Smooth muscle cell (in vitro differentiated cells): ENCODE measurements around the gene ARSG. TPM values are rescaled to one million over a fixed set of nuclear protein-coding genes. Genes with fewer than 3 reads are reported as not detected.

Source experiments
- DNase-seq: peaks from one replicate; lab custom pipeline; 2025; ENCODE audit not compliant: unreplicated experiment; lab: John Stamatoyannopoulos, UW
- H2AFZ ChIP-seq: fragments of 200-600 bp; sonication (generic); 2 replicates; pipeline ENCODE4 v1.6.0; 2016; ENCODE audit warnings: antibody characterized with exemption, low read depth, mild to moderate bottlenecking
- H3F3A ChIP-seq: fragments of 200-600 bp; sonication (generic); 2 replicates; pipeline ENCODE4 v1.6.0; 2017; ENCODE audit warnings: antibody characterized with exemption, low read depth
- H3K27ac ChIP-seq: fragments of 200-600 bp; sonication (generic); 2 replicates; pipeline ENCODE4 v1.5.1; 2016; ENCODE audit warnings: low read depth, mild to moderate bottlenecking
- H3K27me3 ChIP-seq: fragments of 200-600 bp; sonication (generic); 2 replicates; pipeline ENCODE4 v1.6.1; 2016; ENCODE audit warnings: low read depth, mild to moderate bottlenecking
- H3K36me3 ChIP-seq: fragments of 200-600 bp; sonication (generic); 2 replicates; pipeline ENCODE4 v1.5.1; 2016; ENCODE audit warnings: low read depth
- H3K4me1 ChIP-seq: fragments of 200-600 bp; sonication (generic); 2 replicates; pipeline ENCODE4 v1.5.1; 2016; ENCODE audit warnings: low read depth
- H3K4me2 ChIP-seq: fragments of 200-600 bp; sonication (generic); 2 replicates; pipeline ENCODE4 v1.6.0; 2016; ENCODE audit warnings: mild to moderate bottlenecking
- H3K4me3 ChIP-seq: fragments of 200-600 bp; sonication (generic); 2 replicates; pipeline ENCODE4 v1.5.1; 2016; ENCODE audit warnings: mild to moderate bottlenecking
- H3K79me2 ChIP-seq: fragments of 200-600 bp; sonication (generic); 2 replicates; pipeline ENCODE4 v1.6.0; 2016; ENCODE audit warnings: low read depth, mild to moderate bottlenecking
- H3K9ac ChIP-seq: fragments of 200-600 bp; sonication (generic); 2 replicates; pipeline ENCODE4 v1.6.0; 2016; ENCODE audit warnings: low read depth
- H3K9me3 ChIP-seq: fragments of 200-600 bp; sonication (generic); replicated peaks from 2 replicates; pipeline ENCODE4 v1.5.1; 2016; ENCODE audit warnings: low read depth
- H4K20me1 ChIP-seq: fragments of 200-600 bp; sonication (generic); 2 replicates; pipeline ENCODE4 v1.6.0; 2016; ENCODE audit warnings: low read depth
- WGBS: methylation state at CpG from one replicate; pipeline ENCODE4 v1.1.7; 2016; ENCODE audit warnings: low lambda C conversion rate; 5-methylcytosine and 5-hydroxymethylcytosine counted together
- polyA plus RNA-seq: library from polyadenylated mRNA; unstranded; fragments of >200 nt; fragmentation: Nextera tagmentation; extraction: Ambion mirVana; gene quantifications from 2 replicates; pipeline ENCODE4 v1.2.1, GENCODE V29; 2016
- total RNA-seq: library from RNA; depleted of rRNA; stranded (reverse); fragments of >200 nt; gene quantifications from 2 replicates; pipeline ENCODE4 v1.2.3, GENCODE V29; 2014
- TF ChIP-seq, protein P1 (sequence below): fragments of 200-600 bp; sonication (generic); IDR thresholded peaks from 2 replicates; pipeline ENCODE4 v1.5.1; 2017; ENCODE audit warnings: borderline replicate concordance, mild to moderate bottlenecking, antibody characterized with exemption; ENCODE audit not compliant: insufficient read depth, poor library complexity, severe bottlenecking

Gene ARSG
- total and polyA plus RNA-seq, 2 experiments from 2014 or later: 1.0 to 2.4 TPM

DNA sequence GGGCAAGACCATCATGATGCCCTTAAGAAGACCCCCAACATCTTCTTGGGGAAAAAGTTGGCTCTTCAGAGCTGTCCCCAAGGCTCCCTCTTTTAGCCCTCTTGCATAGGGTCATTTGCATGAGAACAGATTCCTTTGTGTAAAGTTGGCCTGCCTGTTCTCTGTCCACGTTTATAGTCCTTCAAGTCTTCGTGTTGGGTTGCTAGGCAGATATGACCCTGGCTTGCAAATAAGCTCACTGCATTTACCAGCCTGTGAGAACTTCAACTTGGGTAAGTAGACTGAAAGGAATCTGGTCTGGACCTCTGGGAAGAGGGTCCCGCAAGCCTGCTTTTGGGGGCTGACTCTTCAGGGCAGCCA is 2.9 kb downstream of the ARSG start:
- Histone ChIP-seq H3K27ac (no peak overlapping the region), H2AFZ (no peak overlapping the region), H3K27me3 (peaks cover 56% of the 10 kb centered on the region), H3K79me2 (no peaks in the 10 kb centered on the region), H3K9me3 (no peaks in the 10 kb centered on the region), H3K9ac (no peak overlapping the region), H4K20me1 (no peaks in the 10 kb centered on the region), H3K4me1 (peaks cover 9% of the 10 kb centered on the region), H3F3A (no peaks in the 10 kb centered on the region), H3K4me3 (no peak overlapping the region), H3K36me3 (no peaks in the 10 kb centered on the region), H3K4me2 (no peak overlapping the region)
- TF ChIP-seq, protein P1, sequence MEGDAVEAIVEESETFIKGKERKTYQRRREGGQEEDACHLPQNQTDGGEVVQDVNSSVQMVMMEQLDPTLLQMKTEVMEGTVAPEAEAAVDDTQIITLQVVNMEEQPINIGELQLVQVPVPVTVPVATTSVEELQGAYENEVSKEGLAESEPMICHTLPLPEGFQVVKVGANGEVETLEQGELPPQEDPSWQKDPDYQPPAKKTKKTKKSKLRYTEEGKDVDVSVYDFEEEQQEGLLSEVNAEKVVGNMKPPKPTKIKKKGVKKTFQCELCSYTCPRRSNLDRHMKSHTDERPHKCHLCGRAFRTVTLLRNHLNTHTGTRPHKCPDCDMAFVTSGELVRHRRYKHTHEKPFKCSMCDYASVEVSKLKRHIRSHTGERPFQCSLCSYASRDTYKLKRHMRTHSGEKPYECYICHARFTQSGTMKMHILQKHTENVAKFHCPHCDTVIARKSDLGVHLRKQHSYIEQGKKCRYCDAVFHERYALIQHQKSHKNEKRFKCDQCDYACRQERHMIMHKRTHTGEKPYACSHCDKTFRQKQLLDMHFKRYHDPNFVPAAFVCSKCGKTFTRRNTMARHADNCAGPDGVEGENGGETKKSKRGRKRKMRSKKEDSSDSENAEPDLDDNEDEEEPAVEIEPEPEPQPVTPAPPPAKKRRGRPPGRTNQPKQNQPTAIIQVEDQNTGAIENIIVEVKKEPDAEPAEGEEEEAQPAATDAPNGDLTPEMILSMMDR: no peak
- WGBS: 50% methylated on average over 3 of the region's 3 CpGs
- DNase-seq: no peak

DNA sequence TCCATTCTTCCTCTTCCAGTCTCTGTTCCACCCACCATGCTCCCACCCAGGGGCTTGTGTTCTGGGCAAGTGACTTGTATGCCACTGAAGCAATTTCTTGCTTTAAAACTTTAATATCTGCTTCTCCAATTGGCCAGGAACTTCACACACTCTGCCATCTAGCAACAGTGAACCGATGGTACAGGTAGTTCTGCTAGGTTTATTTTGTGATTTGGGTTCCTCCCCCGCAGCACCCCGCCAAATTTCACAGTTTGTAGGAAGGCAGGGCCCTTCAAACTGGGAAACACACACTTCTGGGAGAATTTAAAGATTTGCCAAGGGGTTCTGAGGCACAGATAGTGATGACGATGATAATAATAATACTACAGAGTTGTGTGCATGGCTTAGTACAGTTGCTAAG is 3.3 kb downstream of the ARSG start:
- no peaks in the 10 kb centered on the region for H3K79me2 ChIP-seq
- no peak overlapping the region for H3K4me3 ChIP-seq
- peaks cover 51% of the 10 kb centered on the region for H3K27me3 ChIP-seq
- no peak for DNase-seq
- H4K20me1 ChIP-seq: no peaks in the 10 kb centered on the region
- no peak overlapping the region for H3K4me2 ChIP-seq
- peaks cover 9% of the 10 kb centered on the region for H3K4me1 ChIP-seq
- no peak overlapping the region for H3K9ac ChIP-seq
- no peak overlapping the region for H2AFZ ChIP-seq
- WGBS: 92% methylated on average over 4 of the region's 4 CpGs
- TF ChIP-seq, protein P1: no peak
- no peaks in the 10 kb centered on the region for H3F3A ChIP-seq
- no peaks in the 10 kb centered on the region for H3K36me3 ChIP-seq
- H3K27ac ChIP-seq: no peak overlapping the region
- H3K9me3 ChIP-seq: no peaks in the 10 kb centered on the region

DNA sequence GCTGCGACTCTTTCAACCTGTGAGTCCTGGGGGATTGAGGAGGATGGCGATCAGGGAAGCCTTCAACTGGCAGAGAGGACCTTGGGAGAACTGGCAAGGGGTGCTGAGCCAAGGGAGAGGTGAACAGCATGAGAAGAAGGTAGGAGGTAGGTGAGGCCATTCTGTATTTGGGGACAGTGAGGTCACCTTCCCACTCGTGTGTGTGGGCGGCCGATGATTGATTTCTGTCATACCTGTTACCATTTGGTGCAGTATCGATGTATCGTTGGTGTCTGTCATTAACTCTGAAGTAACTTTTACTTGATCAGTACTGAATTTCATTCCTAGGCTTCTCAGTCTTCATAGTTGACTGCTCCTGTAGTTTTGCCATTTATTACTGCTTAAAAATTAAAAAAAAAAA is 3.8 kb downstream of the ARSG start:
- TF ChIP-seq, protein P1: no peak
- WGBS: 87% methylated on average over 7 of the region's 7 CpGs
- no peak overlapping the region for H3K4me3 ChIP-seq
- H3K27ac ChIP-seq: no peak overlapping the region
- no peaks in the 10 kb centered on the region for H4K20me1 ChIP-seq
- H3K9ac ChIP-seq: no peak overlapping the region
- H3K4me2 ChIP-seq: no peak overlapping the region
- no peaks in the 10 kb centered on the region for H3K79me2 ChIP-seq
- H3K27me3 ChIP-seq: peaks cover 47% of the 10 kb centered on the region
- no peak for DNase-seq
- H3K9me3 ChIP-seq: no peaks in the 10 kb centered on the region
- H3K36me3 ChIP-seq: no peaks in the 10 kb centered on the region
- H3F3A ChIP-seq: no peaks in the 10 kb centered on the region
- peaks cover 4% of the 10 kb centered on the region for H3K4me1 ChIP-seq
- H2AFZ ChIP-seq: no peak overlapping the region
